ACC112 (cell line): Measurements from ENCODE around the gene CCDC80.
"Not testable (repeated sequence)": the region's sequence is repeated elsewhere in the genome, so short reads cannot be mapped to it uniquely, and the experiment has no call there.

ENCODE experiments used
- H2AFZ ChIP-seq: fragments of 200-600 bp; sonication (generic); one replicate; pipeline ENCODE4 v1.6.0; 2017; ENCODE audit warnings: antibody characterized with exemption, low read length; ENCODE audit not compliant: unreplicated experiment
- H3K27ac ChIP-seq: fragments of 200-600 bp; sonication (generic); 2 replicates; pipeline ENCODE4 v1.5.1; 2014; ENCODE audit warnings: low read depth, mild to moderate bottlenecking, antibody characterized with exemption, low read length, moderate library complexity
- H3K27me3 ChIP-seq: fragments of 200-600 bp; sonication (generic); 2 replicates; pipeline ENCODE4 v1.6.1; 2014; ENCODE audit warnings: mild to moderate bottlenecking, antibody characterized with exemption, low read length, moderate library complexity, mixed read lengths; ENCODE audit not compliant: insufficient read depth
- H3K36me3 ChIP-seq: fragments of 200-600 bp; sonication (generic); 2 replicates; pipeline ENCODE4 v1.6.1; 2016; ENCODE audit warnings: mild to moderate bottlenecking, antibody characterized with exemption, low read length, moderate library complexity, mixed read lengths; ENCODE audit not compliant: insufficient read depth
- H3K4me1 ChIP-seq: fragments of 200-600 bp; sonication (generic); one replicate; pipeline ENCODE4 v1.6.1; 2016; ENCODE audit warnings: low read length, mixed read lengths; ENCODE audit not compliant: insufficient read depth, unreplicated experiment, control insufficient read depth
- H3K4me3 ChIP-seq: fragments of 200-600 bp; sonication (generic); 2 replicates; pipeline ENCODE4 v1.5.1; 2014; ENCODE audit warnings: mild to moderate bottlenecking, low read depth, low read length
- H3K79me2 ChIP-seq: fragments of 200-600 bp; sonication (generic); one replicate; pipeline ENCODE4 v1.6.0; 2016; ENCODE audit warnings: low read length; ENCODE audit not compliant: control insufficient read depth, unreplicated experiment, insufficient read depth

CCDC80 gene

GRCh38 chr3:112682361-112682760, 41.4 kb upstream of the CCDC80 start:
- Histone ChIP-seq H3K4me1 (peaks cover 66% of the 10 kb centered on the region), H3K36me3 (no peaks in the 10 kb centered on the region), H3K79me2 (no peaks in the 10 kb centered on the region), H3K27me3 (no peaks in the 10 kb centered on the region), H3K27ac (peak overlapping the region; percentile 85), H3K4me3 (0 out of 2 replicates have a peak overlapping the region, but pooled peaks have one; percentile 35), H2AFZ (peak overlapping the region; percentile 73)

GRCh38 chr3:112681822-112682325, 40.9 kb upstream of the CCDC80 start:
- Histone ChIP-seq H3K27me3 (no peaks in the 10 kb centered on the region), H3K36me3 (no peaks in the 10 kb centered on the region), H3K27ac (peak overlapping the region; percentile 85), H3K79me2 (no peaks in the 10 kb centered on the region), H3K4me1 (peaks cover 66% of the 10 kb centered on the region), H2AFZ (peak overlapping the region; percentile 73), H3K4me3 (peak overlapping the region; percentile 35; the same call in 1 of the 2 replicates)

- Histone ChIP-seq H3K79me2 (no peaks in the 10 kb centered on the region), H3K4me1 (peaks cover 59% of the 10 kb centered on the region), H2AFZ (peak overlapping the region; percentile 70)
Measured at GRCh38 chr3:112676659-112677234, 35.8 kb upstream of the CCDC80 start.

GRCh38 chr3:112675943-112676535, 35.1 kb upstream of the CCDC80 start:
- Histone ChIP-seq H3K4me3 (peak overlapping the region; percentile 57; the same call in 1 of the 2 replicates), H3K27ac (peak overlapping the region; percentile 82), H3K79me2 (no peaks in the 10 kb centered on the region), H3K4me1 (peaks cover 60% of the 10 kb centered on the region), H3K27me3 (no peaks in the 10 kb centered on the region), H2AFZ (peak overlapping the region; percentile 70), H3K36me3 (no peaks in the 10 kb centered on the region)

More at GRCh38 chr3:112676659-112677234, 35.8 kb upstream of the CCDC80 start:
- Histone ChIP-seq H3K27me3 (no peaks in the 10 kb centered on the region), H3K36me3 (no peaks in the 10 kb centered on the region), H3K27ac (peak overlapping the region; percentile 82), H3K4me3 (peak overlapping the region; percentile 57; the same call in 1 of the 2 replicates)

- Histone ChIP-seq H3K27me3 (no peaks in the 10 kb centered on the region), H3K36me3 (no peaks in the 10 kb centered on the region), H3K79me2 (no peaks in the 10 kb centered on the region), H3K4me3 (no peak overlapping the region), H3K4me1 (peaks cover 60% of the 10 kb centered on the region), H3K27ac (no peak overlapping the region), H2AFZ (peak overlapping the region; percentile 47)
Measured at GRCh38 chr3:112675349-112675748, 34.4 kb upstream of the CCDC80 start.

GRCh38 chr3:112672716-112673541, 32.0 kb upstream of the CCDC80 start:
- Histone ChIP-seq H3K4me3 (peak overlapping the region; percentile 10; the same call in 1 of the 2 replicates), H3K36me3 (no peaks in the 10 kb centered on the region), H2AFZ (peak overlapping the region; percentile 20), H3K79me2 (no peaks in the 10 kb centered on the region), H3K4me1 (peaks cover 60% of the 10 kb centered on the region), H3K27me3 (no peaks in the 10 kb centered on the region), H3K27ac (peak overlapping the region; percentile 97)

GRCh38 chr3:112671930-112672715, 31.2 kb upstream of the CCDC80 start:
- Histone ChIP-seq H3K79me2 (no peaks in the 10 kb centered on the region), H2AFZ (peak overlapping the region; percentile 59), H3K36me3 (no peaks in the 10 kb centered on the region), H3K27me3 (no peaks in the 10 kb centered on the region), H3K27ac (peak overlapping the region; percentile 97), H3K4me3 (peak overlapping the region; percentile 10; the same call in 1 of the 2 replicates), H3K4me1 (peaks cover 52% of the 10 kb centered on the region)

- no peak overlapping the region for H3K4me3 ChIP-seq
- no peaks in the 10 kb centered on the region for H3K36me3 ChIP-seq
- no peaks in the 10 kb centered on the region for H3K27me3 ChIP-seq
- H3K4me1 ChIP-seq, result peaks cover 43% of the 10 kb centered on the region
- no peaks in the 10 kb centered on the region for H3K79me2 ChIP-seq
- no peak overlapping the region for H2AFZ ChIP-seq
- H3K27ac ChIP-seq, result peak overlapping the region; percentile 97
Measured at GRCh38 chr3:112670824-112671223, 29.9 kb upstream of the CCDC80 start.

- Histone ChIP-seq H3K79me2 (no peaks in the 10 kb centered on the region), H2AFZ (no peak overlapping the region), H3K4me3 (no peak overlapping the region), H3K27ac (no peak overlapping the region), H3K27me3 (no peaks in the 10 kb centered on the region), H3K4me1 (peaks cover 15% of the 10 kb centered on the region), H3K36me3 (no peaks in the 10 kb centered on the region)
Measured at GRCh38 chr3:112667599-112667998, 26.7 kb upstream of the CCDC80 start.

GRCh38 chr3:112665009-112665408, 24.1 kb upstream of the CCDC80 start:
- not testable (repeated sequence) for H3K4me3 ChIP-seq, H3K27me3 ChIP-seq, H3K79me2 ChIP-seq, H3K27ac ChIP-seq, H3K36me3 ChIP-seq, H2AFZ ChIP-seq, H3K4me1 ChIP-seq
